Kidney (tissue), 14 donors: ENCODE results near the gene ANKRD27. TPM values are rescaled to one million over a fixed set of nuclear protein-coding genes. Genes with fewer than 3 reads are reported as not detected.

Experiments
- DNase-seq, 5 donors: peaks; one replicate each; pipeline ENCODE4 v3.0.0-alpha.2; 2013 to 2020
- FAIRE-seq: peaks from 2 replicates; lab custom pipeline; 2012; peaks lifted over from hg19 to GRCh38; lab: Jason Lieb, UNC
- H3K27ac ChIP-seq, 2 donors: one replicate each; pipeline ENCODE4 v1.7.0; 2013; ENCODE audit warnings: low read depth in 2 of 2, low read length in 2 of 2, inconsistent platforms in 1 of 2
- H3K27me3 ChIP-seq: one replicate; pipeline ENCODE4 v1.7.1; 2013; ENCODE audit warnings: low read length, inconsistent platforms; ENCODE audit not compliant: control insufficient read depth, insufficient read depth
- H3K36me3 ChIP-seq, 3 donors: one replicate each; pipeline versions ENCODE4 v1.7.0 to v1.7.1; 2013; ENCODE audit warnings: low read length in 3 of 3, control low read depth in 1 of 3, inconsistent platforms in 1 of 3; ENCODE audit not compliant: insufficient read depth in 3 of 3, control insufficient read depth in 2 of 3
- H3K4me1 ChIP-seq, 3 donors: one replicate each; pipeline versions ENCODE4 v1.7.0 to v1.7.1; 2013; ENCODE audit warnings: low read length in 3 of 3, inconsistent platforms in 1 of 3, low read depth in 1 of 3; ENCODE audit not compliant: control insufficient read depth in 2 of 3, insufficient read depth in 2 of 3
- H3K4me3 ChIP-seq, 3 donors: one replicate each; pipeline versions ENCODE4 v1.7.0 to v1.8.1; 2013; ENCODE audit warnings: low read length in 3 of 3, control low read depth in 1 of 3, inconsistent platforms in 1 of 3
- H3K9ac ChIP-seq, 3 donors: one replicate each; pipeline versions ENCODE4 v1.7.0 to v1.7.1; 2013; ENCODE audit warnings: low read length in 3 of 3, control low read depth in 1 of 3, inconsistent platforms in 1 of 3
- H3K9me3 ChIP-seq, 3 donors: one replicate each; pipeline versions ENCODE4 v1.7.0 to v1.7.1; 2013; ENCODE audit warnings: low read length in 3 of 3, control low read depth in 1 of 3, inconsistent platforms in 1 of 3; ENCODE audit not compliant: control insufficient read depth in 2 of 3, insufficient read depth in 1 of 3
- CTCF ChIP-seq: IDR thresholded peaks from 3 replicates; pipeline ENCODE4 v1.5.1; 2012; ENCODE audit warnings: mild to moderate bottlenecking, moderate library complexity, borderline replicate concordance; ENCODE audit not compliant: insufficient read depth; ENCODE audit errors: extremely low read depth
- intact Hi-C: fragments of 100-400 bp; cut with DNase I; formaldehyde crosslinking; loops from one replicate; pipeline ENCODE4 v1.11.1; 2022
- polyA plus RNA-seq: library from polyadenylated mRNA; stranded (reverse); fragments of 350-450 nt; fragmentation: Illumina TruSeq; extraction: RNeasy Lipid Tissue Mini Kit (QIAGEN cat#74804); gene quantifications from one replicate; pipeline ENCODE4 v1.2.3, GENCODE V29; 2014; ENCODE audit warnings: low read depth, low replicate concordance; ENCODE audit not compliant: insufficient read depth
- total RNA-seq: library from RNA; stranded (reverse); fragmentation: NEBNext Ultra II Directional; extraction: Animal tissue kit (Norgen Biotek cat#: 25700); gene quantifications from one replicate; pipeline ENCODE4 v1.2.1, GENCODE V29; 2021
- donor health status: control.
- donor health status: control.
- donor health status: control.
- donor health status: control.
- donor health status: control.
- donor health status: DM: yes; HTN: yes; CAD: no.
- donor health status: Normal renal cell carcinoma (clear cell type).

Gene ANKRD27
- total and polyA plus RNA-seq, 2 donors from 2014 or later, result 9.3 to 29.8 TPM

- Histone ChIP-seq H3K27ac (no peak overlapping the region), H3K27me3 (no peaks in the 10 kb centered on the region), H3K4me1 (peaks cover 0 to 14% (median 2%) of the 10 kb centered on the region in 3 donors), H3K4me3 (no peak overlapping the region), H3K9me3 (no peaks in the 10 kb centered on the region), H3K36me3 (no peaks in the 10 kb centered on the region), H3K9ac (no peak overlapping the region)
- no peak for FAIRE-seq
- intact Hi-C loops, result no loop called here
- no peak for TF ChIP-seq CTCF
- no peak for DNase-seq
Measured at GRCh38 chr19:32688311-32688710, 13.3 kb upstream of the ANKRD27 start.

GRCh38 chr19:32687681-32688080, 12.7 kb upstream of the ANKRD27 start:
- no peak for TF ChIP-seq CTCF
- no peaks in the 10 kb centered on the region for H3K9me3 ChIP-seq
- no peak overlapping the region for H3K27ac ChIP-seq
- H3K4me1 ChIP-seq, result peaks cover 0 to 9% (median 2%) of the 10 kb centered on the region in 3 donors
- no peaks in the 10 kb centered on the region for H3K27me3 ChIP-seq
- no peaks in the 10 kb centered on the region for H3K36me3 ChIP-seq
- DNase-seq (no peak), FAIRE-seq (no peak)
- no peak overlapping the region for H3K4me3 ChIP-seq
- intact Hi-C loops, result no loop called here
- no peak overlapping the region for H3K9ac ChIP-seq

- Histone ChIP-seq H3K27ac (no peak overlapping the region), H3K9ac (no peak overlapping the region), H3K9me3 (no peaks in the 10 kb centered on the region), H3K36me3 (no peaks in the 10 kb centered on the region), H3K4me1 (peaks cover 0 to 6% (median 2%) of the 10 kb centered on the region in 3 donors), H3K27me3 (no peaks in the 10 kb centered on the region), H3K4me3 (no peak overlapping the region)
- intact Hi-C loops, result no loop called here
- DNase-seq (no peak), FAIRE-seq (no peak)
- no peak for TF ChIP-seq CTCF
Measured at GRCh38 chr19:32686847-32687475, 12.0 kb upstream of the ANKRD27 start.

GRCh38 chr19:32682317-32682716, 7.3 kb upstream of the ANKRD27 start:
- FAIRE-seq (no peak), DNase-seq (no peak)
- H3K27ac ChIP-seq, result no peak overlapping the region
- H3K9ac ChIP-seq, result no peak overlapping the region
- H3K27me3 ChIP-seq, result peaks cover 3% of the 10 kb centered on the region
- no peaks in the 10 kb centered on the region for H3K4me1 ChIP-seq
- no peak for TF ChIP-seq CTCF
- intact Hi-C loops, result no loop called here
- H3K4me3 ChIP-seq, result no peak overlapping the region
- H3K36me3 ChIP-seq, result no peaks in the 10 kb centered on the region
- no peaks in the 10 kb centered on the region for H3K9me3 ChIP-seq
